NB4 (cell line): ENCODE measurements around the gene WDTC1.
A peak's percentile ranks its signal among the peaks of the same experiment; 100 is the strongest.
"Not testable (repeated sequence)": the region's sequence is repeated elsewhere in the genome, so short reads cannot be mapped to it uniquely, and the experiment has no call there.

ENCODE experiments used
- DNase-seq: peaks from one replicate; pipeline ENCODE4 v3.0.0; 2010; ENCODE audit warnings: low read depth
- H3K4me3 ChIP-seq: one replicate; pipeline ENCODE4 v1.5.1; 2011; ENCODE audit warnings: mild to moderate bottlenecking, low read depth, low read length, moderate library complexity
- MAX ChIP-seq: IDR thresholded peaks from 2 replicates; pipeline ENCODE4 v1.6.1; 2011; ENCODE audit warnings: low read depth, low read length
- MYC ChIP-seq: IDR thresholded peaks from 2 replicates; pipeline ENCODE4 v1.6.1; 2011; ENCODE audit warnings: low read depth, low read length
- POLR2A ChIP-seq: IDR thresholded peaks from 2 replicates; pipeline ENCODE4 v1.6.1; 2011; ENCODE audit warnings: mild to moderate bottlenecking; ENCODE audit not compliant: insufficient read length; ENCODE audit errors: extremely low read depth
- TF ChIP-seq, protein P1 (sequence below): IDR thresholded peaks from one replicate; pipeline ENCODE4 v1.5.1; 2012; ENCODE audit warnings: low read depth, low read length

WDTC1 gene

DNA sequence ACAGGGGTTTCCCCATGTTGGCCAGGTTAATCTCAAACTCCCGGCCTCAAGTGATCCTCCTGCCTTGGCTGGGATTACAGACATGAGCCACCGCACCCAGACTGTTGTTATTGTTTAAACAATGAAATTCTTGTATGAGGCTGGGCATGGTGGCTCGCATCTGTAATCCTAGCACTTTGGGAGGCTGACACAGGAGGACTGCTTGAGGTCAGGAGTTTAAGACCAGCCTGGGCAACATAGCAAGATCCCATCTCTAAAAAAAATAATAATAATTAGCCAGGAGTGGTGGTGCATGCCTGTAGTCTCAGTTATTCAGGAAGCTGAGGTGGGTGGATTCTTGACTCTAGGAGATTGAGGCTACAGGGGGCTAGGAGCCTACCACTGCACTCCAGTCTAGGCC is 6.7 kb upstream of the WDTC1 start:
- no peak overlapping the region for H3K4me3 ChIP-seq
- no peak for DNase-seq
- TF ChIP-seq MYC: no peak
- no peak for TF ChIP-seq POLR2A
- TF ChIP-seq, protein P1, sequence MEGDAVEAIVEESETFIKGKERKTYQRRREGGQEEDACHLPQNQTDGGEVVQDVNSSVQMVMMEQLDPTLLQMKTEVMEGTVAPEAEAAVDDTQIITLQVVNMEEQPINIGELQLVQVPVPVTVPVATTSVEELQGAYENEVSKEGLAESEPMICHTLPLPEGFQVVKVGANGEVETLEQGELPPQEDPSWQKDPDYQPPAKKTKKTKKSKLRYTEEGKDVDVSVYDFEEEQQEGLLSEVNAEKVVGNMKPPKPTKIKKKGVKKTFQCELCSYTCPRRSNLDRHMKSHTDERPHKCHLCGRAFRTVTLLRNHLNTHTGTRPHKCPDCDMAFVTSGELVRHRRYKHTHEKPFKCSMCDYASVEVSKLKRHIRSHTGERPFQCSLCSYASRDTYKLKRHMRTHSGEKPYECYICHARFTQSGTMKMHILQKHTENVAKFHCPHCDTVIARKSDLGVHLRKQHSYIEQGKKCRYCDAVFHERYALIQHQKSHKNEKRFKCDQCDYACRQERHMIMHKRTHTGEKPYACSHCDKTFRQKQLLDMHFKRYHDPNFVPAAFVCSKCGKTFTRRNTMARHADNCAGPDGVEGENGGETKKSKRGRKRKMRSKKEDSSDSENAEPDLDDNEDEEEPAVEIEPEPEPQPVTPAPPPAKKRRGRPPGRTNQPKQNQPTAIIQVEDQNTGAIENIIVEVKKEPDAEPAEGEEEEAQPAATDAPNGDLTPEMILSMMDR: no peak
- no peak for TF ChIP-seq MAX

DNA sequence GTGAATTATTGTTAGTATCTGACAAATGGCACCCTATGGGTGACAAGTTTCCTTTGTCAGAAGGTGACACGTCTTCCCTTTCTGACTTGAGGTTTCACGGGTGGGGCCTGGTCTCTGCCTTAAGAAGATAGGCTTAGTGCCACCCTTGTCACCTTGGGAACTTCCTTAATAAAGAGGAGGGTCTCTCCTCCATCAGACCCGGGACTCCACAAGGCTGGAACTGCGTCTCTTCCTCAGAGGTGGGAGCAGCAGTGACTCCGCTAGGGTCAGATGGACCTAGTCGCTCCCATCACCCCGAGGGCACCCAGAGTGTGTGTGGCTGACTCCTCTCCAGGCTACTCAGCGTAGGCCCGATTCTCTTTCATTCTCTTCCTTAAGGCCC is 774 bp upstream of the WDTC1 start:
- no peak for TF ChIP-seq MYC
- TF ChIP-seq, protein P1: no peak
- TF ChIP-seq MAX: no peak
- TF ChIP-seq POLR2A: no peak
- DNase-seq: peak; percentile 36
- H3K4me3 ChIP-seq: peak overlapping the region; percentile 42

DNA sequence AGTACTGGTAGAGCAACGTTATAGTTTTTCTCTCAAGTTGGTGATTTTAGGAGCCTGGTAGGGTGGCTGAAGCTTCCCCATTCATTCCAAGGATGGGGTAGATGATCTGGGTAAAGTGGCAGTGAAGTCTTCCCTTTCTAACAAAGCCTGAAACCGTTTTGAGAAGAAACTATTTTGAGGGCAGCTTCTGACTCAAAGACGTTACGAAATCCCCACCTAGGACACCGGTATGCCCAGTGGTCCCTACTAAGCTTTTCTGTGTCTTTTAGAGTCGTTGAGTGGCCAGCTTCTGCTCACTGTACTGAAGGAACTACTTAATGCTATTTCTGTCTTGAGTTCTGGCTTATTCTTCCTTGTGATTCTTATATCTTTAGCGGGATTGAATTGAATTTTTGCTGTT is 1.4 kb downstream of the WDTC1 start:
- H3K4me3 ChIP-seq: peak overlapping the region; percentile 75
- TF ChIP-seq POLR2A (no peak), MYC (no peak)
- TF ChIP-seq, protein P1: no peak
- DNase-seq: peak; percentile 67

DNA sequence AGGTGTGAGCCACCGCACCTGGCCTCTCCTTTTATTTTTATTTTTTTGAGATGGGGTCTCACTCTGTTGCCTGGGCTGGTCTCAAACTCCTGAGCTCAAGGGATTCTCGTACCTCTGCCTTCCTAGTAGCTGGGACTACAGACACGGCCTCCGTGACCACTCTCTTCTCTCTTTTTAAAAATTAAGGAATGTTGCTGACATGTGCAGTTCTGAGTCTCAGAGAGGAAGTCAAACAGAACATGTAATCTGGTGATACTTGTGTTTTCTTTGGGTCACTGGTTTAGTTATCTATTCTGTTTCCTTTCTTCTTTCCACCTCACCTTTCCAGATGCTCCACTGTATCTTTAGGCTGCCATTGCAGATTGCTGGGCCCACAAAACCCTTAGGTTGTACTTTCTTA is 2.7 kb downstream of the WDTC1 start:
- no peak for DNase-seq

GRCh38 chr1:27238032-27238431 is 3.6 kb downstream of the WDTC1 start:
- TF ChIP-seq MAX: no peak
- no peak for TF ChIP-seq MYC
- TF ChIP-seq, protein P1: no peak
- TF ChIP-seq POLR2A: no peak
- no peak overlapping the region for H3K4me3 ChIP-seq
- no peak for DNase-seq

More for the DNA sequence above, 2.7 kb downstream of the WDTC1 start:
- H3K4me3 ChIP-seq: no peak overlapping the region
- TF ChIP-seq POLR2A (no peak), MYC (no peak), MAX (no peak)
- TF ChIP-seq, protein P1: no peak

DNA sequence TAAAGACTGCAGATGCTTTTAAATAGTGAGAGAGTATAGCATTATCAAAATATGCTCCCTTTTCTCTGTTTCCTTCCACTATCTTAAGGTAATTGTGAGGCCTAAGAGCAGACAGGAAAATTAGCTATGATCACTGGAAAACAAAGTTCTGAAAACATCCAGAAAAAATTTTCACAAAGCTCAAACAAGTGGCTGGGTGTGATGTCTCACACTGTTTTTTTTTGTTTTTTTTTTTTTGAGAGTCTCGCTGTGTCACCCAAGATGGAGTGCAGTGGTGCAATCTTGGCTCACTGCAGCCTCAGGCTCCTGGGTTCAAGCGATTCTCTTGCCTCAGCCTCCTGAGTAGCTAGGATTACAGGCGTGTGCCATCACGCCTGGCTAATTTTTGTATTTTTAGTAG is 7.2 kb downstream of the WDTC1 start:
- no peak for TF ChIP-seq MAX
- TF ChIP-seq, protein P1: no peak
- TF ChIP-seq MYC: no peak
- no peak for TF ChIP-seq POLR2A
- no peak overlapping the region for H3K4me3 ChIP-seq
- DNase-seq: no peak

- not testable (repeated sequence) for DNase-seq, H3K4me3 ChIP-seq
These were observed 9.2 kb downstream of the WDTC1 start for GRCh38 chr1:27243665-27244064.
